ENCODE measurements around the gene PCDHGA6.

Gene PCDHGA6

DNA sequence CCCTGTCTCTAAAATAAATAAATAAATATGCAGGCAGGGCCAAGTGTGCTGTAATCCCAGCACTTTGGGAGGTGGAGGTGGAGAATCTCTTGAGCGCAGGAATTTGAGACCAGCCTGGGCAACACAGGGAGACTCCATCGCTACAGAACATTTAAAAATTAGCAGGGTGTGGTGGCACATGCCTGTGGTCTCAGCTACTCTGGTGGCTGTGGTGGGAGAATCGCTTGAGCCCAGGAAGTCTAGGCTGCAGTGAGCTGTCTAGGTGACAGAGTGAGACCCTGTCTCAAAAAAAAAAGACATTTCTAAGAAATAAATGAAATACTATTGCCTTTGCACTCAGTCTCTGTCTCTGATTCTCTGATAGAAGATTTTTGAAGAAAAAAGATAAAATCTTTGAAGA is 37.9 kb downstream of the PCDHGA6 start (continued):
- TF ChIP-seq HIC1 (tag by site-specific recombination; IDR thresholded peaks at IDR 0.05) (no peak), TRIM28 (IDR thresholded peaks at IDR 0.05; ENCODE audit: borderline replicate concordance, low read length) (no peak)

DNA sequence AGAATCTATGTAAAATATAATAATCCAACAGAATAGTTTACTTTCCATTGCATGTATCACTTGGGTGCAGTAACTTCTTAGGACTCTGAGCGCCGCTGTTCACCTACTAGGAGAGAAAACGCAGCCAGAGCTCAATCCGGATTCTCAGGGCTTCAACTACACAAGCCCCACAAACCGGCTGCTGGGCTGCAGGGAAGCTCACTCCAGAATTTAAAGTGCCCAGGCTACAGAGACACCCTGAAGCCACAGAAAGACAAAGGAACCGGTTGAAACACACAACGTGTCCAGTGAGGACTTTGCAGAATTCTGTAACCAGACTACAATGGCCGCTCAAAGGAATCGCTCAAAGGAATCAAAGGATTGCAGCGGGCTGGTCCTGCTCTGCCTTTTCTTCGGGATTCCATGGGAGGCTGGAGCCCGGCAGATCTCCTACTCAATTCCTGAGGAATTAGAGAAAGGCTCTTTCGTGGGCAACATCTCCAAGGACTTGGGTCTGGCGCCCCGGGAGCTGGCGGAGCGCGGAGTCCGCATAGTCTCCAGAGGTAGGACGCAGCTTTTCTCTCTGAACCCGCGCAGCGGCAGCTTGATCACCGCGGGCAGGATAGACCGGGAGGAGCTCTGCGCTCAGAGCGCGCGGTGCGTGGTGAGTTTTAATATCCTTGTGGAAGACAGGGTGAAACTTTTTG is 39.3 kb downstream of the PCDHGA6 start, which contains the start of gene PCDHGA10:
TSS of gene PCDHGA10 (plus strand) at position 134 of the 686 bp plus-strand sequence. CDS start at position 323, 189 bp downstream.
- Histone ChIP-seq H3K4me3 (ENCODE audit: low read depth, low read length) (no peak within 1 kb of the TSS), H3K9me3 (ENCODE audit: control insufficient read depth, insufficient read depth, low read depth, low read length) (no peaks in the 10 kb centered on the region), H3K36me3 (ENCODE audit: control insufficient read depth in 2 of 2, insufficient read depth in 1 of 2, low read length in 2 of 2) (no peaks in the 10 kb centered on the region), H3K27ac (ENCODE audit: extremely low read depth, low read depth, low read length) (no peak within 1 kb of the TSS), H3K4me1 (ENCODE audit: control insufficient read depth, insufficient read depth, low read length) (no peaks in the 10 kb centered on the region)
- ChIA-PET CTCF (interaction anchor here (0.6 to 3.2 kb wide), 15 partner anchors 15 to 364 kb away, joined by 3 to 14 read pairs (median 3); partner anchors contain the start of genes PCDHGA12 and PCDHGB5), POLR2A (no interaction called here)
- TF ChIP-seq ZNF513 (tag by site-specific recombination; IDR thresholded peaks at IDR 0.05), result no peak
- no peak for TF ChIP-seq ZNF157 (tag by site-specific recombination; IDR thresholded peaks at IDR 0.05)
- no peak for TF ChIP-seq ZNF426 (tag by site-specific recombination; IDR thresholded peaks at IDR 0.05)
- TF ChIP-seq ZNF626 (tag by site-specific recombination; IDR thresholded peaks at IDR 0.05), result no peak
- TF ChIP-seq ZNF707 (tag by site-specific recombination; IDR thresholded peaks at IDR 0.05), result no peak
- no peak for TF ChIP-seq KLF10 (tag by site-specific recombination; IDR thresholded peaks at IDR 0.05)
- TF ChIP-seq ZSCAN4 (tag by site-specific recombination; IDR thresholded peaks at IDR 0.05), result no peak
- TF ChIP-seq ZNF777 (tag by site-specific recombination; IDR thresholded peaks at IDR 0.05; ENCODE audit: borderline replicate concordance), result no peak
- TF ChIP-seq ZNF416 (tag by site-specific recombination; IDR thresholded peaks at IDR 0.05), result no peak
- TF ChIP-seq, protein P1, sequence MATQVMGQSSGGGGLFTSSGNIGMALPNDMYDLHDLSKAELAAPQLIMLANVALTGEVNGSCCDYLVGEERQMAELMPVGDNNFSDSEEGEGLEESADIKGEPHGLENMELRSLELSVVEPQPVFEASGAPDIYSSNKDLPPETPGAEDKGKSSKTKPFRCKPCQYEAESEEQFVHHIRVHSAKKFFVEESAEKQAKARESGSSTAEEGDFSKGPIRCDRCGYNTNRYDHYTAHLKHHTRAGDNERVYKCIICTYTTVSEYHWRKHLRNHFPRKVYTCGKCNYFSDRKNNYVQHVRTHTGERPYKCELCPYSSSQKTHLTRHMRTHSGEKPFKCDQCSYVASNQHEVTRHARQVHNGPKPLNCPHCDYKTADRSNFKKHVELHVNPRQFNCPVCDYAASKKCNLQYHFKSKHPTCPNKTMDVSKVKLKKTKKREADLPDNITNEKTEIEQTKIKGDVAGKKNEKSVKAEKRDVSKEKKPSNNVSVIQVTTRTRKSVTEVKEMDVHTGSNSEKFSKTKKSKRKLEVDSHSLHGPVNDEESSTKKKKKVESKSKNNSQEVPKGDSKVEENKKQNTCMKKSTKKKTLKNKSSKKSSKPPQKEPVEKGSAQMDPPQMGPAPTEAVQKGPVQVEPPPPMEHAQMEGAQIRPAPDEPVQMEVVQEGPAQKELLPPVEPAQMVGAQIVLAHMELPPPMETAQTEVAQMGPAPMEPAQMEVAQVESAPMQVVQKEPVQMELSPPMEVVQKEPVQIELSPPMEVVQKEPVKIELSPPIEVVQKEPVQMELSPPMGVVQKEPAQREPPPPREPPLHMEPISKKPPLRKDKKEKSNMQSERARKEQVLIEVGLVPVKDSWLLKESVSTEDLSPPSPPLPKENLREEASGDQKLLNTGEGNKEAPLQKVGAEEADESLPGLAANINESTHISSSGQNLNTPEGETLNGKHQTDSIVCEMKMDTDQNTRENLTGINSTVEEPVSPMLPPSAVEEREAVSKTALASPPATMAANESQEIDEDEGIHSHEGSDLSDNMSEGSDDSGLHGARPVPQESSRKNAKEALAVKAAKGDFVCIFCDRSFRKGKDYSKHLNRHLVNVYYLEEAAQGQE (tag by site-specific recombination; IDR thresholded peaks at IDR 0.05), result no peak

- H3K27ac ChIP-seq (ENCODE audit: extremely low read depth, low read depth, low read length), result no peak overlapping the region
- H3K9me3 ChIP-seq (ENCODE audit: control insufficient read depth, insufficient read depth, low read depth, low read length), result no peaks in the 10 kb centered on the region
- H3K4me3 ChIP-seq (ENCODE audit: low read depth, low read length), result no peak overlapping the region
- CTCF ChIA-PET, result interaction anchor here (0.6 to 3.2 kb wide), 13 partner anchors 16 to 364 kb away, joined by 3 to 14 read pairs (median 5); partner anchors contain the start of genes PCDHGA12 and PCDHGB5
- POLR2A ChIA-PET, result no interaction called here
- H3K36me3 ChIP-seq (ENCODE audit: control insufficient read depth in 2 of 2, insufficient read depth in 1 of 2, low read length in 2 of 2), result no peaks in the 10 kb centered on the region
- no peaks in the 10 kb centered on the region for H3K4me1 ChIP-seq (ENCODE audit: control insufficient read depth, insufficient read depth, low read length)
- TF ChIP-seq SP2 (tag by site-specific recombination; IDR thresholded peaks at IDR 0.05), result no peak
- TF ChIP-seq ZNF654 (tag by site-specific recombination; IDR thresholded peaks at IDR 0.05; ENCODE audit: low read depth), result no peak
- no peak for TF ChIP-seq ZNF777 (tag by site-specific recombination; IDR thresholded peaks at IDR 0.05; ENCODE audit: borderline replicate concordance)
- TF ChIP-seq, protein P2, sequence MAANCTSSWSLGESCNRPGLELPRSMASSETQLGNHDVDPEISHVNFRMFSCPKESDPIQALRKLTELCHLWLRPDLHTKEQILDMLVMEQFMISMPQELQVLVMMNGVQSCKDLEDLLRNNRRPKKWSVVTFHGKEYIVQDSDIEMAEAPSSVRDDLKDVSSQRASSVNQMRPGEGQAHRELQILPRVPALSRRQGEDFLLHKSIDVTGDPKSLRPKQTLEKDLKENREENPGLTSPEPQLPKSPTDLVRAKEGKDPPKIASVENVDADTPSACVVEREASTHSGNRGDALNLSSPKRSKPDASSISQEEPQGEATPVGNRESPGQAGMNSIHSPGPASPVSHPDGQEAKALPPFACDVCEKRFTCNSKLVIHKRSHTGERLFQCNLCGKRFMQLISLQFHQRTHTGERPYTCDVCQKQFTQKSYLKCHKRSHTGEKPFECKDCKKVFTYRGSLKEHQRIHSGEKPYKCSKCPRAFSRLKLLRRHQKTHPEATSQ (tag by site-specific recombination; IDR thresholded peaks at IDR 0.05), result no peak
- TF ChIP-seq ZNF530 (tag by site-specific recombination; IDR thresholded peaks at IDR 0.05; ENCODE audit: low read depth), result no peak
- no peak for TF ChIP-seq OVOL3 (tag by site-specific recombination; IDR thresholded peaks at IDR 0.05)
- TF ChIP-seq ZNF121 (tag by site-specific recombination; IDR thresholded peaks at IDR 0.05), result no peak
- TF ChIP-seq ZNF239 (tag by site-specific recombination; IDR thresholded peaks at IDR 0.05), result no peak
- TF ChIP-seq, protein P3, sequence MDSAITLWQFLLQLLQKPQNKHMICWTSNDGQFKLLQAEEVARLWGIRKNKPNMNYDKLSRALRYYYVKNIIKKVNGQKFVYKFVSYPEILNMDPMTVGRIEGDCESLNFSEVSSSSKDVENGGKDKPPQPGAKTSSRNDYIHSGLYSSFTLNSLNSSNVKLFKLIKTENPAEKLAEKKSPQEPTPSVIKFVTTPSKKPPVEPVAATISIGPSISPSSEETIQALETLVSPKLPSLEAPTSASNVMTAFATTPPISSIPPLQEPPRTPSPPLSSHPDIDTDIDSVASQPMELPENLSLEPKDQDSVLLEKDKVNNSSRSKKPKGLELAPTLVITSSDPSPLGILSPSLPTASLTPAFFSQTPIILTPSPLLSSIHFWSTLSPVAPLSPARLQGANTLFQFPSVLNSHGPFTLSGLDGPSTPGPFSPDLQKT (IDR thresholded peaks at IDR 0.05; ENCODE audit: borderline replicate concordance, low read depth, low read length), result no peak
- TF ChIP-seq ZNF214 (tag by site-specific recombination; IDR thresholded peaks at IDR 0.05; ENCODE audit: borderline replicate concordance), result no peak
Measured at GRCh38 chr5:141413540-141414069, 39.9 kb downstream of the PCDHGA6 start.

Measured in HEK293 (cell line).